CD4-positive, alpha-beta memory T cell (primary cell): ENCODE data around the gene TRIM41. TPM values are rescaled to one million over a fixed set of nuclear protein-coding genes. Genes with fewer than 3 reads are reported as not detected.
A peak's percentile ranks its signal among the peaks of the same experiment; 100 is the strongest.
"Not testable (repeated sequence)": the region's sequence is repeated elsewhere in the genome, so short reads cannot be mapped to it uniquely, and the experiment has no call there.

Experiments used
- CTCF ChIA-PET: fragments of 350-600 bp; sonication (Branson Sonifier 250); formaldehyde crosslinking; loops from one replicate; lab custom pipeline; 2021; ENCODE audit warnings: inconsistent platforms; ENCODE audit not compliant: partially characterized antibody; lab: Charles Lee
- POLR2A ChIA-PET: fragments of 350-600 bp; sonication (Branson Sonifier 250); formaldehyde crosslinking; loops from one replicate; lab custom pipeline; 2021; ENCODE audit not compliant: partially characterized antibody; lab: Charles Lee
- DNase-seq, 5 donors: peaks; one replicate each; pipeline versions ENCODE4 v3.0.0 to v3.0.0-alpha.2; 2020 to 2022; ENCODE audit warnings: mixed read lengths in 1 of 5
- H3K27ac ChIP-seq: one replicate; pipeline ENCODE4 v1.7.0; 2013; ENCODE audit warnings: low read depth, low read length
- H3K27me3 ChIP-seq: 2 replicates; pipeline ENCODE4 v1.7.0; 2013; ENCODE audit warnings: mild to moderate bottlenecking, low read length, moderate library complexity; ENCODE audit not compliant: insufficient read depth
- H3K36me3 ChIP-seq: 2 replicates; pipeline ENCODE4 v1.7.0; 2013; ENCODE audit warnings: mild to moderate bottlenecking, low read length, moderate library complexity; ENCODE audit not compliant: insufficient read depth
- H3K4me1 ChIP-seq: 2 replicates; pipeline ENCODE4 v1.7.0; 2013; ENCODE audit warnings: mild to moderate bottlenecking, low read length, moderate library complexity; ENCODE audit not compliant: insufficient read depth
- H3K4me3 ChIP-seq, 2 donors: one replicate each; pipeline ENCODE4 v1.7.0; 2013; ENCODE audit warnings: low read length in 2 of 2, mild to moderate bottlenecking in 1 of 2
- H3K9me3 ChIP-seq, 2 donors: one replicate each; pipeline ENCODE4 v1.7.0; 2013; ENCODE audit warnings: low read length in 2 of 2, control low read depth in 1 of 2; ENCODE audit not compliant: control insufficient read depth in 1 of 2
- H3K27ac Mint-ChIP-seq, 7 donors: one replicate each; pipeline ENCODE4 v1.8.0; 2020 to 2021; ENCODE audit warnings: mixed read lengths in 7 of 7, mild to moderate bottlenecking in 6 of 7, inconsistent platforms in 3 of 7, moderate library complexity in 3 of 7
- H3K27me3 Mint-ChIP-seq, 2 donors: one replicate each; pipeline ENCODE4 v1.8.0; 2020 to 2021; ENCODE audit warnings: mixed read lengths in 2 of 2
- H3K36me3 Mint-ChIP-seq, 2 donors: one replicate each; pipeline ENCODE4 v1.8.0; 2020 to 2021; ENCODE audit warnings: mixed read lengths in 2 of 2, inconsistent platforms in 1 of 2, mild to moderate bottlenecking in 1 of 2
- H3K4me1 Mint-ChIP-seq, 4 donors: one replicate each; pipeline ENCODE4 v1.8.0; 2020 to 2021; ENCODE audit warnings: mixed read lengths in 4 of 4, mild to moderate bottlenecking in 1 of 4
- H3K4me3 Mint-ChIP-seq, 8 donors: one replicate each; pipeline ENCODE4 v1.8.0; 2020 to 2021; ENCODE audit warnings: mixed read lengths in 8 of 8, mild to moderate bottlenecking in 7 of 8, moderate library complexity in 6 of 8, inconsistent platforms in 3 of 8
- H3K9me3 Mint-ChIP-seq, 8 donors: one replicate each; pipeline ENCODE4 v1.8.0; 2020 to 2021; ENCODE audit warnings: mixed read lengths in 8 of 8, mild to moderate bottlenecking in 5 of 8, inconsistent platforms in 3 of 8, moderate library complexity in 1 of 8
- intact Hi-C: fragments of 100-400 bp; cut with micrococcal nuclease; formaldehyde crosslinking; loops from one replicate; pipeline ENCODE4 v1.15.1; 2023
- polyA plus RNA-seq, 2 donors: library from polyadenylated mRNA; unstranded; fragments of 300-500 nt; fragmentation: Illumina TruSeq; gene quantifications; one replicate each; pipeline ENCODE4 v1.2.3, GENCODE V29; 2021
- total RNA-seq, 2 experiments: library from RNA; stranded (reverse); gene quantifications; one replicate each; pipeline ENCODE4 v1.2.3, GENCODE V29; 2021

The TRIM41 gene
- total RNA-seq (10 to 100 TPM; 39.9 to 40.7 TPM), polyA plus RNA-seq (1 to 10 TPM; 1.7 to 2.0 TPM)

- Histone ChIP-seq H3K9me3 (no peaks in the 10 kb centered on the region), H3K4me3 (peak within 1 kb of the TSS; percentile 62 to 90), H3K27ac (peak within 1 kb of the TSS; percentile 97), H3K27me3 (no peaks in the 10 kb centered on the region), H3K4me1 (peaks cover 52% of the 10 kb centered on the region), H3K36me3 (no peaks in the 10 kb centered on the region)
- ChIA-PET CTCF (interaction anchor here (1.2 to 2.6 kb wide), 7 partner anchors 16 to 39 kb away, joined by 3 to 28 read pairs (median 10); partner anchors contain the start of gene TRIM52), POLR2A (interaction anchor here (0.8 to 9.4 kb wide), 16 partner anchors 9 to 420 kb away, joined by 3 to 375 read pairs (median 8); partner anchors contain the start of genes RACK1, TRIM52 and TRIM7)
- DNase-seq: peak; percentile 97 to 98 (median 97)
- H3K27ac Mint-ChIP-seq: peak within 1 kb of the TSS; percentile 98 to 100 (median 99)
- intact Hi-C loops: loop anchor here (1.0 to 2.0 kb wide), 6 partner anchors 20 to 420 kb away; partner anchors contain the start of genes MGAT1, RACK1, TRIM52 and ZFP62
- peaks cover 32 to 75% (median 52%) of the 10 kb centered on the region in 4 donors for H3K4me1 Mint-ChIP-seq
- peaks cover 0 to 40% (median 4%) of the 10 kb centered on the region in 8 donors for H3K9me3 Mint-ChIP-seq
- peaks cover 0 to 18% of the 10 kb centered on the region in 2 donors for H3K27me3 Mint-ChIP-seq
- H3K4me3 Mint-ChIP-seq: peak within 1 kb of the TSS; percentile 90 to 99 (median 97)
- peaks cover 0 to 42% of the 10 kb centered on the region in 2 donors for H3K36me3 Mint-ChIP-seq
Observed at GRCh38 chr5:181223058-181223728, at the start of gene TRIM41. Gene TRIM41, plus strand, starts transcription at chr5:181223281. Its CDS starts 719 bp downstream, at chr5:181224000.

GRCh38 chr5:181173420-181174342 lies 49.4 kb upstream of the TRIM41 start:
- Histone ChIP-seq H3K4me3 (no peak overlapping the region), H3K4me1 (peaks cover 17% of the 10 kb centered on the region), H3K36me3 (no peaks in the 10 kb centered on the region), H3K27me3 (peaks cover 48% of the 10 kb centered on the region), H3K27ac (no peak overlapping the region), H3K9me3 (no peaks in the 10 kb centered on the region)
- POLR2A ChIA-PET: interaction anchor here (0.9 to 3.6 kb wide), 7 partner anchors 11 to 369 kb away, joined by 3 to 31 read pairs (median 8); partner anchors contain the start of genes TRIM41 and TRIM52
- peaks cover 37 to 49% of the 10 kb centered on the region in 2 donors for H3K27me3 Mint-ChIP-seq
- peaks cover 0 to 9% of the 10 kb centered on the region in 2 donors for H3K36me3 Mint-ChIP-seq
- intact Hi-C loops: no loop called here
- H3K4me1 Mint-ChIP-seq: peaks cover 7 to 34% (median 23%) of the 10 kb centered on the region in 4 donors
- H3K9me3 Mint-ChIP-seq: peaks cover 0 to 27% (median 6%) of the 10 kb centered on the region in 8 donors
- peak; percentile 46 to 67 (median 57) for DNase-seq
- peak overlapping the region in 6 of 7 donors; percentile 64 to 94 (median 73) for H3K27ac Mint-ChIP-seq
- H3K4me3 Mint-ChIP-seq: peak overlapping the region; percentile 25 to 89 (median 84)
- CTCF ChIA-PET: interaction anchor here (0.7 to 3.0 kb wide), 7 partner anchors 9 to 33 kb away, joined by 3 to 12 read pairs (median 9); no protein-coding TSS in a partner anchor

GRCh38 chr5:181176254-181176952 lies 46.7 kb upstream of the TRIM41 start:
- ChIA-PET POLR2A (interaction anchor here (0.8 to 1.1 kb wide), 2 partner anchors 12 to 85 kb away, joined by 3 to 4 read pairs; partner anchors contain the start of gene TRIM52), CTCF (no interaction called here)
- no peak for DNase-seq
- Mint-ChIP-seq H3K27ac (no peak overlapping the region), H3K9me3 (peaks cover 0 to 8% (median 2%) of the 10 kb centered on the region in 8 donors), H3K36me3 (peaks cover 0 to 9% of the 10 kb centered on the region in 2 donors), H3K27me3 (peaks cover 18 to 26% of the 10 kb centered on the region in 2 donors), H3K4me1 (peaks cover 5 to 14% (median 10%) of the 10 kb centered on the region in 4 donors), H3K4me3 (no peak overlapping the region)
- H3K9me3 ChIP-seq: no peaks in the 10 kb centered on the region
- peaks cover 24% of the 10 kb centered on the region for H3K27me3 ChIP-seq
- no peak overlapping the region for H3K27ac ChIP-seq
- H3K4me1 ChIP-seq: peaks cover 10% of the 10 kb centered on the region
- H3K36me3 ChIP-seq: no peaks in the 10 kb centered on the region
- H3K4me3 ChIP-seq: no peak overlapping the region
- intact Hi-C loops: no loop called here

- H3K4me1 ChIP-seq: peaks cover 12% of the 10 kb centered on the region
- peaks cover 10 to 22% (median 15%) of the 10 kb centered on the region in 4 donors for H3K4me1 Mint-ChIP-seq
- peaks cover 14 to 23% of the 10 kb centered on the region in 2 donors for H3K27me3 Mint-ChIP-seq
- H3K27ac ChIP-seq, H3K36me3 ChIP-seq, intact Hi-C loops, H3K4me3 ChIP-seq, H3K4me3 Mint-ChIP-seq, H3K9me3 ChIP-seq, DNase-seq, H3K36me3 Mint-ChIP-seq, H3K27ac Mint-ChIP-seq: not testable (repeated sequence)
- ChIA-PET CTCF (interaction anchor here (0.7 kb wide), 1 partner anchor 206 kb away, joined by 3 read pairs; no protein-coding TSS in a partner anchor), POLR2A (interaction anchor here (1.1 kb wide), 1 partner anchor 84 kb away, joined by 4 read pairs; the partner anchor contains the start of gene TRIM52)
- peaks cover 0 to 13% (median 2%) of the 10 kb centered on the region in 8 donors for H3K9me3 Mint-ChIP-seq
- peaks cover 16% of the 10 kb centered on the region for H3K27me3 ChIP-seq
Observed at GRCh38 chr5:181177559-181177958, 45.5 kb upstream of the TRIM41 start.

- Histone ChIP-seq H3K27me3 (no peaks in the 10 kb centered on the region), H3K4me3 (no peak overlapping the region), H3K9me3 (no peaks in the 10 kb centered on the region), H3K27ac (no peak overlapping the region), H3K36me3 (no peaks in the 10 kb centered on the region), H3K4me1 (peaks cover 14% of the 10 kb centered on the region)
- peak overlapping the region; percentile 26 to 94 (median 84) for H3K4me3 Mint-ChIP-seq
- DNase-seq: peak; percentile 65 to 78 (median 76)
- ChIA-PET POLR2A (interaction anchor here (2.7 to 12.4 kb wide), 4 partner anchors 10 to 79 kb away, joined by 14 to 375 read pairs (median 50); partner anchors contain the start of genes RACK1, TRIM41 and TRIM52), CTCF (interaction anchor here (1.0 to 2.1 kb wide), 8 partner anchors 8 to 25 kb away, joined by 3 to 9 read pairs (median 4); no protein-coding TSS in a partner anchor)
- H3K27me3 Mint-ChIP-seq: peaks cover 0 to 2% of the 10 kb centered on the region in 2 donors
- H3K36me3 Mint-ChIP-seq: peaks cover 0 to under 1% of the 10 kb centered on the region in 2 donors
- peak overlapping the region; percentile 48 to 95 (median 88) for H3K27ac Mint-ChIP-seq
- peaks cover 11 to 42% (median 22%) of the 10 kb centered on the region in 4 donors for H3K4me1 Mint-ChIP-seq
- peaks cover 0 to 10% (median under 1%) of the 10 kb centered on the region in 8 donors for H3K9me3 Mint-ChIP-seq
- intact Hi-C loops: loop anchor here (1.0 to 10.0 kb wide), 3 partner anchors 23 to 377 kb away; partner anchors contain the start of genes MGAT1 and TRIM52
Observed at GRCh38 chr5:181181650-181182565, 41.2 kb upstream of the TRIM41 start.
